ACC112 (cell line): Measurements from ENCODE around the gene RFX7.

Source experiments
- H2AFZ ChIP-seq: fragments of 200-600 bp; sonication (generic); one replicate; pipeline ENCODE4 v1.6.0; 2017; ENCODE audit warnings: antibody characterized with exemption, low read length; ENCODE audit not compliant: unreplicated experiment
- H3K27ac ChIP-seq: fragments of 200-600 bp; sonication (generic); 2 replicates; pipeline ENCODE4 v1.5.1; 2014; ENCODE audit warnings: low read depth, mild to moderate bottlenecking, antibody characterized with exemption, low read length, moderate library complexity
- H3K27me3 ChIP-seq: fragments of 200-600 bp; sonication (generic); 2 replicates; pipeline ENCODE4 v1.6.1; 2014; ENCODE audit warnings: mild to moderate bottlenecking, antibody characterized with exemption, low read length, moderate library complexity, mixed read lengths; ENCODE audit not compliant: insufficient read depth
- H3K36me3 ChIP-seq: fragments of 200-600 bp; sonication (generic); 2 replicates; pipeline ENCODE4 v1.6.1; 2016; ENCODE audit warnings: mild to moderate bottlenecking, antibody characterized with exemption, low read length, moderate library complexity, mixed read lengths; ENCODE audit not compliant: insufficient read depth
- H3K4me1 ChIP-seq: fragments of 200-600 bp; sonication (generic); one replicate; pipeline ENCODE4 v1.6.1; 2016; ENCODE audit warnings: low read length, mixed read lengths; ENCODE audit not compliant: insufficient read depth, unreplicated experiment, control insufficient read depth
- H3K4me3 ChIP-seq: fragments of 200-600 bp; sonication (generic); 2 replicates; pipeline ENCODE4 v1.5.1; 2014; ENCODE audit warnings: mild to moderate bottlenecking, low read depth, low read length
- H3K79me2 ChIP-seq: fragments of 200-600 bp; sonication (generic); one replicate; pipeline ENCODE4 v1.6.0; 2016; ENCODE audit warnings: low read length; ENCODE audit not compliant: control insufficient read depth, unreplicated experiment, insufficient read depth

The RFX7 gene

DNA sequence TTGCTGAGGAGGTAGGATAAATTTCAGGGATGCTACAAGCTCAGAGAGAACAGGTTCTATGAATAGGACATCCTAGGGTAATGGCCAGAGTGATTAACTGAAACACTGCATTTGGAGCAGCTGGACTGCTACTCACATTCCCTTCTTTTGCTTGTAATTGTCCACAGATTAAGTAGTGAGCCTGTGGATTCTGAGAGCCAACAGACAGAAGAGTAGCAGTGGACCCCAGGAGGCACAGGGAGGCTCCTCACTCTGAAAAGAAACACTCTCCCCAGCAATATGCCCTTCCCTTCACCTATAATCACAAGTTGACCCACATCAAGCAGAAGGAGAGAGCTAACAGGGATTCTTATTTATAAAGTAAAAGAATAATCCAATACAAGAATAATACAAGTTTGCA, 10.6 kb upstream of the RFX7 start:
- Histone ChIP-seq H3K4me3 (no peak overlapping the region), H3K79me2 (no peaks in the 10 kb centered on the region), H3K27me3 (no peaks in the 10 kb centered on the region), H3K4me1 (no peaks in the 10 kb centered on the region), H3K36me3 (no peaks in the 10 kb centered on the region), H3K27ac (no peak overlapping the region), H2AFZ (no peak overlapping the region)

- Histone ChIP-seq H3K4me1 (no peaks in the 10 kb centered on the region), H2AFZ (no peak overlapping the region), H3K36me3 (no peaks in the 10 kb centered on the region), H3K79me2 (no peaks in the 10 kb centered on the region), H3K27me3 (no peaks in the 10 kb centered on the region), H3K27ac (no peak overlapping the region), H3K4me3 (no peak overlapping the region)
Observed at GRCh38 chr15:56252386-56252785, 8.7 kb upstream of the RFX7 start.

- no peak overlapping the region for H2AFZ ChIP-seq
- no peaks in the 10 kb centered on the region for H3K4me1 ChIP-seq
- no peak overlapping the region for H3K4me3 ChIP-seq
- no peaks in the 10 kb centered on the region for H3K79me2 ChIP-seq
- H3K27ac ChIP-seq: no peak overlapping the region
- no peaks in the 10 kb centered on the region for H3K36me3 ChIP-seq
- no peaks in the 10 kb centered on the region for H3K27me3 ChIP-seq
Observed at GRCh38 chr15:56251315-56252095, 7.8 kb upstream of the RFX7 start.

- H3K27me3 ChIP-seq: no peaks in the 10 kb centered on the region
- H3K79me2 ChIP-seq: no peaks in the 10 kb centered on the region
- no peak overlapping the region for H2AFZ ChIP-seq
- peaks cover 2% of the 10 kb centered on the region for H3K4me1 ChIP-seq
- H3K4me3 ChIP-seq: no peak overlapping the region
- no peak overlapping the region for H3K27ac ChIP-seq
- H3K36me3 ChIP-seq: no peaks in the 10 kb centered on the region
Observed at GRCh38 chr15:56250626-56251025, 6.9 kb upstream of the RFX7 start.

GRCh38 chr15:56249092-56249491, 5.4 kb upstream of the RFX7 start:
- Histone ChIP-seq H3K36me3 (no peaks in the 10 kb centered on the region), H3K27ac (no peak overlapping the region), H3K79me2 (peaks cover 2% of the 10 kb centered on the region), H3K27me3 (no peaks in the 10 kb centered on the region), H3K4me1 (peaks cover 14% of the 10 kb centered on the region), H2AFZ (no peak overlapping the region), H3K4me3 (no peak overlapping the region)

GRCh38 chr15:56248311-56248992, 4.8 kb upstream of the RFX7 start:
- Histone ChIP-seq H2AFZ (no peak overlapping the region), H3K79me2 (peaks cover 7% of the 10 kb centered on the region), H3K27me3 (no peaks in the 10 kb centered on the region), H3K4me1 (peaks cover 14% of the 10 kb centered on the region), H3K36me3 (no peaks in the 10 kb centered on the region), H3K4me3 (no peak overlapping the region), H3K27ac (no peak overlapping the region)

DNA sequence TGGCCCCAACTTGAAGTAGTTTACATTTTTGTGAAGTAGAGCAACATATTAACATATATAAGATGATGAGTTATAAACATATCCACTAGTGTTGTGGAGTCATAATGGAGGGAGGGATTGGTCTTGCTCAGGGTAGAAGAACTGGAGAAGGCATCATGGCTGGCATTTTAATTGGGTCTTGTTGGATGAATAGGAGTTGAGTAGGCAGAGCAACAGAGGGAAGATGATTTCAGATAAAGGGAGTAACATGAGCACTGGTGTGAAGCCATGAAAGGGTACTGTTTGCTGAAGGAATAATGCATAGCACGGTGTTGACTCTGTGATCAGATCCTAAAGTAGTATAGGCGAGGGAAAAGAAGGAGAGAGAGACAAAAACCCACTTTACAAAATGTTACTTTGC, 3.6 kb upstream of the RFX7 start:
- Histone ChIP-seq H3K4me1 (peaks cover 14% of the 10 kb centered on the region), H3K79me2 (peaks cover 18% of the 10 kb centered on the region), H2AFZ (no peak overlapping the region), H3K36me3 (no peaks in the 10 kb centered on the region), H3K27me3 (no peaks in the 10 kb centered on the region), H3K27ac (no peak overlapping the region), H3K4me3 (no peak overlapping the region)

DNA sequence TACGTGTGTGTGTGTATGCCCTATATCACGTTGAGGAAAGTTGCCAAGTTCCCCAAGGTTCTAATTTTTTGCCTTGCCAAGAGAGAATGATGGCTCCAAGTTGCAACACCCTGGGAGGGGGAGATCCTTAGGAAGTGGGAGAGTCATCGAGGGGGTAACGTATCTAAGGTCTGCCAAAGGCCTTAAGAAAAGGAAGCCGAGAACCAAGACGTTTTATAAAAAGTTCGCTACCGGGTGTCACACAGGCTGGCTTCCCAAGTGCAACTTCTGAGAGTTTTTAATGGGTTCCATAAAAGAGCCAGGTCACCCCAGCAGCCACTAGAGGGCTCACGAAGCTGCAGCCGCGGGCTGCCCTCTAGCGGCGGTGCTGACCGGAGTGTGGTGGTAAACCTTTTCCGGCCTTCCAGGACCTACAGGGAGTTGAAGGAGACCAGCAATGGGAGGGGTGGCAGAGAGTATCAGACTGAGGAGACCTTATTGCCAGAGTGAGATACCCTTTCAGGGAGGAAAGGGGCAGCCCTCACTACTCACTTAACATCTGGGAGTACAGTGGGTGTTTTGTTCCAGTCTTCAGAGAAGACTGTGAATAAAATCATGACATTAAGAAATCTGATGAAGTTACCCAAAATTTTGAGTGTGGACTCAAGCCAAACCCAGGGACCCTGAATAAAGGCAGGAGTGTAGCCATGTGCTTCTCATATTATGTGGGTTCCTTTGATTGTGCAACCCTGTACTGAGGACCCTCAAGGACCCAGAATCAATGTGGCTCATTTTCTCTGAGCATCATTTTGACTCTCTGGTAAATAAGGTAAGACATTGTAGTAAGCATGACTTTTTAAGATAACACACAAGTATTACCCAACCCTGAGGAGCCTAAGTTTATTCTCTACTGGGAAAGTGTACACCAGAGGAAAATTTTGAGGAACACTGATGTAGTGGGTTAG, 2.5 kb upstream of the RFX7 start:
- H3K79me2 ChIP-seq: peaks cover 29% of the 10 kb centered on the region
- peak overlapping the region; percentile 96 for H2AFZ ChIP-seq
- peaks cover 17% of the 10 kb centered on the region for H3K4me1 ChIP-seq
- H3K27ac ChIP-seq: peak overlapping the region; percentile 47
- H3K27me3 ChIP-seq: no peaks in the 10 kb centered on the region
- no peaks in the 10 kb centered on the region for H3K36me3 ChIP-seq
- peak overlapping the region; percentile 82 for H3K4me3 ChIP-seq

- peak overlapping the region; percentile 97 for H2AFZ ChIP-seq
- H3K4me1 ChIP-seq: peaks cover 24% of the 10 kb centered on the region
- peak overlapping the region; percentile 41 for H3K27ac ChIP-seq
- H3K36me3 ChIP-seq: no peaks in the 10 kb centered on the region
- H3K4me3 ChIP-seq: peak overlapping the region; percentile 82
- peaks cover 38% of the 10 kb centered on the region for H3K79me2 ChIP-seq
- no peaks in the 10 kb centered on the region for H3K27me3 ChIP-seq
Observed at GRCh38 chr15:56244811-56245576, 1.3 kb upstream of the RFX7 start.
